ENCODE measurements around the gene CCDC85B. TPM values are rescaled to one million over a fixed set of nuclear protein-coding genes. Genes with fewer than 3 reads are reported as not detected.

CCDC85B gene
- total RNA-seq, 1 donor from 2014 or later, result 76.4 TPM

- DNase-seq (ENCODE audit: low read depth), result no peak
These were observed 38.2 kb downstream of the CCDC85B start for GRCh38 chr11:65928667-65929066.

GRCh38 chr11:65931773-65932557, 41.5 kb downstream of the CCDC85B start:
- no peak for DNase-seq (ENCODE audit: low read depth)

- DNase-seq (ENCODE audit: low read depth), result no peak
These were observed 42.1 kb downstream of the CCDC85B start for GRCh38 chr11:65932558-65932919.

- DNase-seq (ENCODE audit: low read depth), result peak; percentile 31
These were observed 43.5 kb downstream of the CCDC85B start for GRCh38 chr11:65934014-65934413.

- no peak for DNase-seq (ENCODE audit: low read depth)
These were observed 47.3 kb downstream of the CCDC85B start for GRCh38 chr11:65937766-65938165.

Other genes with a start within 250 kb of the CCDC85B start
- 32.8 and 37.1 TPM in 2 replicates for gene RELA, start 227.8 kb upstream of the CCDC85B start, total RNA-seq
- gene KAT5, start 178.4 kb upstream of the CCDC85B start, total RNA-seq, result 37.8 and 43.2 TPM in 2 replicates
- 37.1 and 83.3 TPM in 2 replicates for gene RNASEH2C, start 169.9 kb upstream of the CCDC85B start, total RNA-seq
- gene AP5B1, start 109.7 kb upstream of the CCDC85B start, total RNA-seq, result 9.8 and 10.2 TPM in 2 replicates
- gene OVOL1, start 103.6 kb upstream of the CCDC85B start, total RNA-seq, result not detected in 2 replicates
- gene SNX32, start 56.7 kb upstream of the CCDC85B start, total RNA-seq, result 0.36 and 0.40 TPM in 2 replicates
- 748 and 837 TPM in 2 replicates for gene CFL1, start 32.5 kb upstream of the CCDC85B start, total RNA-seq
- 46.8 and 47.6 TPM in 2 replicates for gene MUS81, start 30.2 kb upstream of the CCDC85B start, total RNA-seq
- 124 and 141 TPM in 2 replicates for gene EFEMP2, start 17.9 kb upstream of the CCDC85B start, total RNA-seq
- not detected in 2 replicates for gene CTSW, start 10.8 kb upstream of the CCDC85B start, total RNA-seq
- 92.4 and 103 TPM in 2 replicates for gene FIBP, start 2.2 kb upstream of the CCDC85B start, total RNA-seq
- 7.5 and 11.6 TPM in 2 replicates for gene FOSL1, start 9.7 kb downstream of the CCDC85B start, total RNA-seq
- gene C11orf68, start 28.4 kb downstream of the CCDC85B start, total RNA-seq, result 30.5 and 36.2 TPM in 2 replicates
- gene DRAP1, start 28.8 kb downstream of the CCDC85B start, total RNA-seq, result 133 and 165 TPM in 2 replicates
- gene TSGA10IP, start 54.8 kb downstream of the CCDC85B start, total RNA-seq, result not detected in 2 replicates
- 32.3 and 39.2 TPM in 2 replicates for gene SART1, start 71.1 kb downstream of the CCDC85B start, total RNA-seq
- gene EIF1AD, start 111.5 kb downstream of the CCDC85B start, total RNA-seq, result 39.4 and 41.3 TPM in 2 replicates
- 59.3 and 67.2 TPM in 2 replicates for gene BANF1, start 111.8 kb downstream of the CCDC85B start, total RNA-seq
- gene CST6, start 121.3 kb downstream of the CCDC85B start, total RNA-seq, result 1.9 TPM in 1 of 2 replicates, not detected in the other
- not detected in 2 replicates for gene CATSPER1, start 135.8 kb downstream of the CCDC85B start, total RNA-seq
- gene GAL3ST3, start 158.5 kb downstream of the CCDC85B start, total RNA-seq, result not detected in 2 replicates
- 115 and 134 TPM in 2 replicates for gene SF3B2, start 161.7 kb downstream of the CCDC85B start, total RNA-seq
- gene PACS1, start 179.6 kb downstream of the CCDC85B start, total RNA-seq, result 25.4 and 26.6 TPM in 2 replicates